ENCODE results near the gene RAB5IF. TPM values are rescaled to one million over a fixed set of nuclear protein-coding genes. Genes with fewer than 3 reads are reported as not detected.
A peak's percentile ranks its signal among the peaks of the same experiment; 100 is the strongest.

The RAB5IF gene
- total and polyA plus RNA-seq, 2 of the 13 experiments (the other 11 are each of a cell fraction or from before 2014, with no cell fraction given) = 261 to 305 TPM

DNA sequence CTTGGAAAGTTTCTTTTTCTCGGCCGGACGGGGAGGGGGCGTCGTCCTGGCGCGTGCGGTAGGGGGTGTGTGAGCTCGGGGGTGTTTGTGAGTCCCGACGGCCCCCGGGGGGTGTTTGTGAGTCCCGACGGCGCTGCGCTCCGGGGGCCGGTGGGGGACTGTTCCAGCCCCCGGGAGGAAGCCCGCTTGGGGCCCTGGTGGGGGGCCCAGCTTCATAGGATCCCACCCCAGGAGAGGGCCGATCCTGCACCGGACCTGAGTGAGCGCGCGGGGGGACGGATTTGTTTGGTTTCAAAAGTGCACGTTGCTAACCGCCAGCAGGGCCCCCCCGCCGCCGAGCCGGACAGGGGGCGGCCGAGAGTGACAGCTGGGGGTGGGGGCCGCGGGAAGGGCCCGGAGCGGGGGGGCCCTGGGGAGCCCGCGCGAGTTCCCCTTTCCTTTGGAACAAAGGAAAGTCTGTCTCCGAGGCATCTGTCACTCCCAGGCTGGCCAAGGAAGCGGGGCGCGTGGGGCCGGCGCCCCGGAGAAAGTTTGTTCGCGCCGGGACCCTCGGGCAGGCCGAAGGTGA, 31.7 kb upstream of the RAB5IF start (continued):
- TF ChIP-seq, protein P1, sequence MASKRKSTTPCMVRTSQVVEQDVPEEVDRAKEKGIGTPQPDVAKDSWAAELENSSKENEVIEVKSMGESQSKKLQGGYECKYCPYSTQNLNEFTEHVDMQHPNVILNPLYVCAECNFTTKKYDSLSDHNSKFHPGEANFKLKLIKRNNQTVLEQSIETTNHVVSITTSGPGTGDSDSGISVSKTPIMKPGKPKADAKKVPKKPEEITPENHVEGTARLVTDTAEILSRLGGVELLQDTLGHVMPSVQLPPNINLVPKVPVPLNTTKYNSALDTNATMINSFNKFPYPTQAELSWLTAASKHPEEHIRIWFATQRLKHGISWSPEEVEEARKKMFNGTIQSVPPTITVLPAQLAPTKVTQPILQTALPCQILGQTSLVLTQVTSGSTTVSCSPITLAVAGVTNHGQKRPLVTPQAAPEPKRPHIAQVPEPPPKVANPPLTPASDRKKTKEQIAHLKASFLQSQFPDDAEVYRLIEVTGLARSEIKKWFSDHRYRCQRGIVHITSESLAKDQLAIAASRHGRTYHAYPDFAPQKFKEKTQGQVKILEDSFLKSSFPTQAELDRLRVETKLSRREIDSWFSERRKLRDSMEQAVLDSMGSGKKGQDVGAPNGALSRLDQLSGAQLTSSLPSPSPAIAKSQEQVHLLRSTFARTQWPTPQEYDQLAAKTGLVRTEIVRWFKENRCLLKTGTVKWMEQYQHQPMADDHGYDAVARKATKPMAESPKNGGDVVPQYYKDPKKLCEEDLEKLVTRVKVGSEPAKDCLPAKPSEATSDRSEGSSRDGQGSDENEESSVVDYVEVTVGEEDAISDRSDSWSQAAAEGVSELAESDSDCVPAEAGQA (IDR thresholded peaks at IDR 0.05; ENCODE audit: low read depth) = no peak
- TF ChIP-seq, protein P1 (CRISPR knock-in tag; IDR thresholded peaks at IDR 0.05; ENCODE audit: borderline replicate concordance) = 0 out of 2 replicates have a peak, but pooled peaks have one; percentile 27
- 0 out of 2 replicates have a peak, but pooled peaks have one; percentile 17 for TF ChIP-seq NCOR1 (IDR thresholded peaks at IDR 0.05; ENCODE audit: borderline replicate concordance, low read length)
- TF ChIP-seq KLF11 (CRISPR knock-in tag; IDR thresholded peaks at IDR 0.05) = 0 out of 2 replicates have a peak, but pooled peaks have one; percentile 2

Measured in HepG2 (cell line).